HepG2 (cell line): ENCODE results near the gene ZMYM3. TPM values are rescaled to one million over a fixed set of nuclear protein-coding genes. Genes with fewer than 3 reads are reported as not detected.

Source experiments
- ATAC-seq: fragments of 200-7000 bp; cut with Tn5 transposase; 3 replicates; pipeline ENCODE4 v1.9.1; 2020; ENCODE audit warnings: mild to moderate bottlenecking, moderate library complexity
- BruUV-seq: library from RNA; stranded (reverse); fragments of 400-500 nt; replicated peaks from 2 replicates; lab custom pipeline; 2021; lab: Mats Ljungman, UMichigan
- CTCF ChIA-PET: fragments of 300-600 bp; formaldehyde crosslinking; extraction: SDS; loops from one replicate; lab custom pipeline; 2021; ENCODE audit warnings: low total read pairs, inconsistent platforms, low intra/inter-chr PET ratio; lab: Yijun Ruan, JAX
- POLR2A ChIA-PET: fragments of 350-600 bp; sonication (Branson Sonifier 250); formaldehyde crosslinking; loops from one replicate; lab custom pipeline; 2020; ENCODE audit warnings: antibody characterized with exemption, inconsistent platforms; lab: Yijun Ruan, JAX
- DNase-seq: peaks from one replicate; pipeline ENCODE4 v3.0.0-alpha.2; 2015; ENCODE audit warnings: low spot score
- FAIRE-seq: peaks from 3 replicates; lab custom pipeline; 2011; peaks lifted over from hg19 to GRCh38; lab: Jason Lieb, UNC
- H2AFZ ChIP-seq: one replicate; pipeline ENCODE4 v1.6.1; 2011; ENCODE audit warnings: low read length, inconsistent platforms
- H3K27ac ChIP-seq: fragments of 300-600 bp; 3 replicates; pipeline ENCODE4 v1.8.0; 2011; ENCODE audit warnings: mixed run types, mild to moderate bottlenecking, mixed read lengths, low read length, inconsistent platforms; ENCODE audit not compliant: insufficient read depth; ENCODE audit errors: extremely low read length
- H3K27me3 ChIP-seq, 2 experiments: fragments of 200-600 bp in 1 of 2; 2 replicates in 1 of 2; 3 replicates in 1 of 2; pipeline versions ENCODE4 v1.6.0 to v1.8.0; 2011; ENCODE audit warnings: low read length in 2 of 2, mild to moderate bottlenecking in 2 of 2, moderate library complexity in 2 of 2, inconsistent platforms in 1 of 2; ENCODE audit not compliant: insufficient read depth in 2 of 2, control insufficient read depth in 1 of 2
- H3K36me3 ChIP-seq, 2 experiments: fragments of 200-600 bp in 1 of 2; replicated peaks in 1 of 2; 2 replicates in 1 of 2; 3 replicates in 1 of 2; pipeline versions ENCODE4 v1.5.1 to v1.8.0; 2011; ENCODE audit warnings: low read length in 2 of 2, inconsistent platforms in 1 of 2; ENCODE audit not compliant: insufficient read depth in 2 of 2, control insufficient read depth in 1 of 2
- H3K4me1 ChIP-seq: 2 replicates; pipeline ENCODE4 v1.5.1; 2012; ENCODE audit warnings: low read length, inconsistent platforms; ENCODE audit not compliant: insufficient read depth
- H3K4me2 ChIP-seq: 2 replicates; pipeline ENCODE4 v1.6.0; 2011; ENCODE audit warnings: low read depth, low read length, inconsistent platforms
- H3K4me3 ChIP-seq, 3 experiments: fragments of 200-600 bp in 1 of 3; sonication (generic), shearing (Covaris generic) in 1 of 3; replicated peaks in 1 of 3; 2 replicates each; pipeline ENCODE4 v1.5.1; 2011 to 2016; ENCODE audit warnings: low read length in 3 of 3, inconsistent platforms in 2 of 3, low read depth in 2 of 3, mild to moderate bottlenecking in 2 of 3, control low read depth in 1 of 3, mixed read lengths in 1 of 3; ENCODE audit not compliant: insufficient read depth in 1 of 3
- H3K79me2 ChIP-seq: one replicate; pipeline ENCODE4 v1.6.1; 2011; ENCODE audit warnings: low read length, inconsistent platforms; ENCODE audit not compliant: insufficient read depth
- H3K9ac ChIP-seq: 2 replicates; pipeline ENCODE4 v1.6.0; 2011; ENCODE audit warnings: mild to moderate bottlenecking, low read depth, low read length, inconsistent platforms; ENCODE audit not compliant: insufficient read depth
- H3K9me3 ChIP-seq: 2 replicates; pipeline ENCODE4 v1.5.1; 2012; ENCODE audit warnings: mild to moderate bottlenecking, low read length
- H4K20me1 ChIP-seq: 2 replicates; pipeline ENCODE4 v1.6.0; 2011; ENCODE audit warnings: inconsistent platforms, mild to moderate bottlenecking, low read length, moderate library complexity; ENCODE audit not compliant: insufficient read depth
- BCL6 ChIP-seq: IDR thresholded peaks from 2 replicates; pipeline ENCODE4 v1.6.1; 2016; ENCODE audit warnings: missing genetic modification reagents, missing compliant biosample characterization
- CBX5 ChIP-seq: sonication (generic); formaldehyde crosslinking; IDR thresholded peaks from 2 replicates; pipeline ENCODE4 v1.4.0; 2020; ENCODE audit warnings: missing genetic modification reagents, borderline replicate concordance
- EP300 ChIP-seq, 3 experiments: sonication (generic) in 1 of 3; formaldehyde crosslinking in 1 of 3; IDR thresholded peaks; 2 replicates each; pipeline versions ENCODE4 v1.5.1 to v1.6.1; 2011 to 2020; ENCODE audit warnings: low read depth in 2 of 3, low read length in 2 of 3, borderline replicate concordance in 1 of 3, improper control_type of control experiment in 1 of 3, mild to moderate bottlenecking in 1 of 3, missing genetic modification reagents in 1 of 3, moderate library complexity in 1 of 3
- FOXC1 ChIP-seq: sonication (generic); formaldehyde crosslinking; IDR thresholded peaks from 2 replicates; pipeline ENCODE4 v1.8.0; 2022; ENCODE audit warnings: mild to moderate bottlenecking, missing genetic modification reagents, borderline replicate concordance
- GABPB1 ChIP-seq: IDR thresholded peaks from 2 replicates; pipeline ENCODE4 v1.6.1; 2016; ENCODE audit warnings: mild to moderate bottlenecking, missing genetic modification reagents, moderate library complexity, missing compliant biosample characterization
- HDAC6 ChIP-seq: fragments of 200-600 bp; sonication (generic); IDR thresholded peaks from 2 replicates; pipeline ENCODE4 v1.7.0; 2017; ENCODE audit warnings: mild to moderate bottlenecking, antibody characterized with exemption, low read length, low read depth
- HMG20B ChIP-seq: conservative IDR thresholded peaks from 2 replicates; pipeline ENCODE4 v1.6.1; 2016; ENCODE audit warnings: missing genetic modification reagents, missing compliant biosample characterization
- JUN ChIP-seq: sonication (generic); formaldehyde crosslinking; IDR thresholded peaks from 2 replicates; pipeline ENCODE4 v1.4.0; 2020; ENCODE audit warnings: mild to moderate bottlenecking, missing genetic modification reagents
- KDM2A ChIP-seq: sonication (generic); formaldehyde crosslinking; IDR thresholded peaks from 2 replicates; pipeline ENCODE4 v1.4.0; 2020; ENCODE audit warnings: low read depth, missing genetic modification reagents, borderline replicate concordance
- MAF1 ChIP-seq: sonication (generic); formaldehyde crosslinking; IDR thresholded peaks from 2 replicates; pipeline ENCODE4 v1.5.0; 2020; ENCODE audit warnings: missing genetic modification reagents, borderline replicate concordance
- MBD4 ChIP-seq: IDR thresholded peaks from 2 replicates; pipeline ENCODE4 v1.6.1; 2012; ENCODE audit warnings: low read length, inconsistent platforms, borderline replicate concordance
- MLLT10 ChIP-seq: sonication (generic); formaldehyde crosslinking; IDR thresholded peaks from 2 replicates; pipeline ENCODE4 v1.4.0; 2020; ENCODE audit warnings: missing genetic modification reagents
- NFYB ChIP-seq: sonication (generic); formaldehyde crosslinking; IDR thresholded peaks from 2 replicates; pipeline ENCODE4 v1.4.0; 2020; ENCODE audit warnings: missing genetic modification reagents
- RBM39 ChIP-seq: fragments of 200-400 bp; formaldehyde crosslinking; IDR thresholded peaks from one replicate; pipeline ENCODE4 v1.6.1; 2018; ENCODE audit warnings: antibody characterized with exemption, mild to moderate bottlenecking, low read depth, low read length; ENCODE audit not compliant: poor library complexity, severe bottlenecking
- ZFP37 ChIP-seq: sonication (generic); formaldehyde crosslinking; IDR thresholded peaks from 2 replicates; pipeline ENCODE4 v1.4.0; 2020; ENCODE audit warnings: missing genetic modification reagents, borderline replicate concordance
- ZKSCAN8 ChIP-seq: IDR thresholded peaks from 2 replicates; pipeline ENCODE4 v1.6.1; 2016; ENCODE audit warnings: borderline replicate concordance, missing genetic modification reagents, missing compliant biosample characterization
- ZNF143 ChIP-seq: sonication (generic); formaldehyde crosslinking; IDR thresholded peaks from 2 replicates; pipeline ENCODE4 v1.4.0; 2020; ENCODE audit warnings: missing genetic modification reagents
- ZNF446 ChIP-seq: sonication (generic); formaldehyde crosslinking; IDR thresholded peaks from 2 replicates; pipeline ENCODE4 v1.5.0; 2020; ENCODE audit warnings: mild to moderate bottlenecking, missing genetic modification reagents
- ZNF709 ChIP-seq: sonication (generic); formaldehyde crosslinking; IDR thresholded peaks from 2 replicates; pipeline ENCODE4 v1.5.0; 2020; ENCODE audit warnings: mild to moderate bottlenecking, missing genetic modification reagents
- ZNF878 ChIP-seq: sonication (generic); formaldehyde crosslinking; IDR thresholded peaks from 2 replicates; pipeline ENCODE4 v1.8.1; 2023; ENCODE audit warnings: mild to moderate bottlenecking, missing genetic modification reagents, moderate library complexity
- WGBS: methylation state at CpG from one replicate; pipeline ENCODE4 v1.1.6; 2017; ENCODE audit warnings: low lambda C conversion rate; 5-methylcytosine and 5-hydroxymethylcytosine counted together
- in situ Hi-C: cut with HindIII; loops from 2 replicates; pipeline ENCODE4 v1.10.0; 2017; ENCODE audit warnings: low pct_unique_long_range_greater_than_20kb; ENCODE audit not compliant: extremely low pct_ligation_motif_present
- intact Hi-C: fragments of 100-400 bp; cut with micrococcal nuclease; formaldehyde crosslinking; loops from one replicate; pipeline ENCODE4 v1.10.0; 2022; ENCODE audit not compliant: unreplicated experiment
- polyA plus RNA-seq, 8 experiments: library from polyadenylated mRNA; depleted of rRNA in 3 of 8; stranded (reverse) in 7 of 8; unstranded in 1 of 8; fragments of >200 nt; fragmentation: Illumina TruSeq in 4 of 8; extraction: Trizol in 4 of 8; gene quantifications; 2 replicates each; pipeline versions ENCODE4 v1.2.1 to v1.2.3, GENCODE V29; 2011 to 2016; ENCODE audit warnings: low read depth in 4 of 8, missing spikeins in 1 of 8, mixed read lengths in 1 of 8; ENCODE audit not compliant: insufficient read depth in 1 of 8
- total RNA-seq, 5 experiments: library from RNA; depleted of rRNA; stranded (reverse); fragments of >200 nt; fragmentation: Illumina TruSeq; extraction: Trizol; gene quantifications; 2 replicates each; pipeline ENCODE4 v1.2.3, GENCODE V29; 2016; ENCODE audit warnings: low read depth in 1 of 5

ZMYM3 gene
- total and polyA plus RNA-seq, 2 of the 13 experiments (the other 11 are each of a cell fraction or from before 2014, with no cell fraction given): 26.4 to 35.4 TPM

GRCh38 chrX:71244359-71245128, 9.4 kb downstream of the ZMYM3 start:
- no peak for FAIRE-seq
- H3K4me1 ChIP-seq: no peaks in the 10 kb centered on the region
- no peak overlapping the region for H3K27ac ChIP-seq
- 91% methylated on average over 6 of the region's 9 CpGs for WGBS
- H2AFZ ChIP-seq: no peak overlapping the region
- intact Hi-C loops: no loop called here
- no TSS peak for BruUV-seq
- H4K20me1 ChIP-seq: no peaks in the 10 kb centered on the region
- ChIA-PET POLR2A (interaction anchor here (1.1 to 1.8 kb wide), 3 partner anchors 9 to 17 kb away, joined by 3 to 5 read pairs (median 4); partner anchors contain the start of gene ZMYM3), CTCF (no interaction called here)
- no peak overlapping the region for H3K4me2 ChIP-seq
- H3K79me2 ChIP-seq: no peaks in the 10 kb centered on the region
- in situ Hi-C loops: no loop called here
- DNase-seq: no peak
- TF ChIP-seq BCL6 (CRISPR knock-in tag) (no peak), JUN (no peak), ZNF709 (CRISPR knock-in tag) (no peak), MBD4 (no peak), MLLT10 (CRISPR knock-in tag) (no peak), CBX5 (no peak), HMG20B (CRISPR knock-in tag) (no peak), ZFP37 (CRISPR knock-in tag) (no peak), FOXC1 (CRISPR knock-in tag) (no peak), MAF1 (CRISPR knock-in tag) (no peak), ZNF878 (CRISPR knock-in tag) (no peak), RBM39 (no peak), KDM2A (CRISPR knock-in tag) (no peak), NFYB (CRISPR knock-in tag) (no peak), GABPB1 (CRISPR knock-in tag) (no peak), ZNF446 (CRISPR knock-in tag) (no peak), HDAC6 (no peak), EP300 (IDR thresholded peaks at IDR 0.05; ENCODE audit: low read depth in 2 of 2, low read length in 2 of 2) (no peak), EP300 (CRISPR knock-in tag; IDR thresholded peaks at IDR 0.05; ENCODE audit: borderline replicate concordance) (no peak), ZNF143 (CRISPR knock-in tag) (no peak), ZKSCAN8 (CRISPR knock-in tag) (no peak)
- no peak for ATAC-seq
- H3K4me3 ChIP-seq: no peak overlapping the region
- H3K36me3 ChIP-seq: peaks cover 13 to 51% of the 10 kb centered on the region in 2 experiments
- H3K9me3 ChIP-seq: no peaks in the 10 kb centered on the region
- H3K27me3 ChIP-seq: no peaks in the 10 kb centered on the region
- H3K9ac ChIP-seq: no peak overlapping the region
